Tongue (tissue), 2 donors: ENCODE results near the gene NBPF12. TPM values are rescaled to one million over a fixed set of nuclear protein-coding genes. Genes with fewer than 3 reads are reported as not detected.
"Not testable (repeated sequence)": the region's sequence is repeated elsewhere in the genome, so short reads cannot be mapped to it uniquely, and the experiment has no call there.

Experiments
- DNase-seq: peaks from one replicate; pipeline ENCODE4 v3.0.0-alpha.2; 2015
- total RNA-seq: library from RNA; depleted of rRNA; stranded (reverse); fragments of >200 nt; gene quantifications from one replicate; pipeline ENCODE4 v1.2.3, GENCODE V29; 2014

Gene NBPF12
- total RNA-seq, 1 donor from 2014 or later: 16.2 TPM

GRCh38 chr1:146985855-146986254 lies 47.7 kb downstream of the NBPF12 start:
- DNase-seq: not testable (repeated sequence)

DNA sequence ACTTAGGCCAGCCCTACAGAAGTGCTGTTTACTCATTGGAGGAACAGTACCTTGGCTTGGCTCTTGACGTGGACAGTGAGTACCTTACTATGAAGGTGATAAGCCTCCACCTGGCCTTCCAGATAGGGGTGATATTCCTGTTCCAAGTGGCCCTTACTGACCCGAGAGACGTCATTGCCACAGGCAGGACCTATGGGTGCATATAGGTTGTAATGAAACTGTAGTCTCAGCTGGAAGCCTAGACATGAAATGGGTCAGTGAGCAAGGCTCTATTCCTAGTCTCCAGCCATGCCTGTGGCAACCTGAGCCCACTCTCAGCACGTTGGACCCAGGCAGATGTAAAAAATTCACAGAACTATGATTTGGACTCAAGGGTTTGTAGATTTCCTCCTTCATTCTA lies 48.3 kb downstream of the NBPF12 start:
- not testable (repeated sequence) for DNase-seq

DNA sequence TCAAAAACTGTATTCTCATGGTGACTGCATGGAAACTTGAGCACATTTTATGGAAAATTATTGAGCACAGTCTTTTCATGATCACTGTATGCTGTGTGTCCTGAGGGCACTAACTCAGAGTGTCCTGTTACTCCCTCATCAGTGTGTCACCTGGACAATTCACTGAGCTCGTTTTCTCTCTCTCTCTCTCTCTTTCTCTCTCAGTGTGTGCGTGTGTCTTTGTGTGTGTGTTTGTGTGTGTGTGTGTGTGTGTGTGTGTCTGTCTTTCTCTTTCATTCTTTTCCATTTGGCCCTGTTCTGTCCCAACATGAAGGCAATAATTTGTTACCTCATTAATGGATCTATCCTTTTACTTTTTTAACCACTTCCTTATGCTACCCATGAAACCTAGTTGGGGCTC lies 49.4 kb downstream of the NBPF12 start:
- DNase-seq: not testable (repeated sequence)

DNA sequence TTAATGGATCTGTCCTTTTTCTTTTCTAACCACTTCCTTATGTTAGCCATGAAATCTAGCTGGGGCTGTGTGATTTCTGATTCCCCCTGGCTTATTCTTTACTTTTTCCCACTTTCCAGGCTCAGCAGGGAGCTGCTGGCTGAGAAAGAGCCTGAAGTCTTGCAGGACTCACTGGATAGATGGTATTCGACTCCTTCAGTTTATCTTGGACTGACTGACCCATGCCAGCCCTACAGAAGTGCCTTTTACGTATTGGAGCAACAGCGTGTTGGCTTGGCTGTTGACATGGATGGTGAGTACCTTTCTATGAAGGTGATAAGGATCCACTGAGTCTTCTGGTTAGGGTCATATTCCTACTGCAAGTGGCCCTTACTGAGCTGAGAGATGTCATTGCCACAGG lies 51.3 kb downstream of the NBPF12 start:
- not testable (repeated sequence) for DNase-seq

GRCh38 chr1:147008495-147008894 lies 70.4 kb downstream of the NBPF12 start:
- not testable (repeated sequence) for DNase-seq

GRCh38 chr1:147026975-147027374 lies 88.9 kb downstream of the NBPF12 start:
- not testable (repeated sequence) for DNase-seq

DNA sequence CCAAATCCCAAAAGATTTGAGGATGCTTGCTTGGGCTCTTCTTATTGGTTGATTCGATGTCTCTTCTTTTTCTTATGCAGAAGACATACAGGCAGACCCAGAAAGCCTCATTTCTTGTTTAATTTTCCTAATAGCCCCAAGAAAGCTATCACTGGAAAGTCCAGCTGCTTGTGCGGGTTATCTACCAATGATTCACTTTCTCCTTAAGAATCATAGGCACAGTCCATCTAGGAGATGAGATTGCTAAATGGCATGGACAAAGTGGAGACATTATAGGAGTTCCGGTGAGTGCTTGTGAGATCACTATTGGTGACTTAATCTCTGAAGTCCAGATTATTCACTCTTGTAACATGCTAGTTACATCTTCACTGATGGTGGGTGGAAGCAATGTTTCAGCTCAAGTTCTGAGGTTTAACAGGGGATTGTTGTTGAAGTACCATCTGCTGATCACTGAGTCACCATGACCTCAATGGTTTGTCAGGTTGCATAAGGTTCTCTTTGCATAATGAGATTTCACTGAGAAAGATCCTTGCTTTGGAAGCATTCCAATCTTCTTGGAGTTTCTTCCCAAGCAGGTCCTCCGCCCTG lies 92.0 kb downstream of the NBPF12 start:
- DNase-seq: not testable (repeated sequence)

DNA sequence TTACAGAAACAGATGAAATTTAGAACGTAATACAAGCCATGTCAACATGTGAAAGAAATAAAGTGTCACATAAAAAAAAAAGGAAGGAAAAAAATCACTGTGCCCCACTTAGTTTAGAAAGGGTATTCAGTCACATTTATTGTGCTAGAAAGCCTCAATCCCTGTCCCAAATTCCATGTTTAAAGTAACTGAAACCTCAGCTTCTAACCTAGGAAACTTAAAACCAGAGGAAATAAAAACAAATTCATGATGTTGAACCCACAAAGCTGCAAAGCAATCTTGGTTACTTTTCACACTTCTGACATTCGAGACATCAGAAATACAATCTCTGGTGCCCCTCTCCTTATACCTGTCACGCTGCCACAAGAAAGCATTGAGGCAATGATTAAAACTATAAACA lies 101.8 kb downstream of the NBPF12 start:
- DNase-seq: no peak

DNA sequence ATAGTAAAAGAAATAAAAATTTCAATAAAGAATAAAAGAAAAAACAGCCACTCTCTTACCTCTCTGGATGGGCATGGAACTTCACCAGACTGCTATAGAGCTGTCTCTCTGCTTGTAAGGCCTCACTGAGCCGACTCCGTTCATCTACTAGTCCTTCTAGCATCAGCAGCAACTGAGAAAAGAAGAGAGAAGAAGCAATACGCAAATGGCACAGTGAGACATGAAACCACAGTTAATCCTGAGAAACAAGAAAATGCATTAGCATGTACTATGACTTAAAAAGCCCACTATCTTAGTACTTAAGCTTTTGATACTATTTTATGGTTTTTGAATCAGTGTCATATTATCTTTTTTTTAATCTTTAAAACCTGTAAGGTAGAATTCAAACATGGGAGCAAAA lies 104.8 kb downstream of the NBPF12 start:
- DNase-seq: not testable (repeated sequence)

GRCh38 chr1:147044511-147044910 lies 106.4 kb downstream of the NBPF12 start:
- DNase-seq: not testable (repeated sequence)

Other genes with a start within 250 kb of the NBPF12 start
- gene PRKAB2, start 234.1 kb downstream of the NBPF12 start, total RNA-seq: 45.5 TPM